ENCODE data around the gene VTI1A. TPM values are rescaled to one million over a fixed set of nuclear protein-coding genes. Genes with fewer than 3 reads are reported as not detected.

The VTI1A gene
- total and polyA plus RNA-seq, 2 of the 8 experiments (the other 6 are each of a cell fraction or from before 2014, with no cell fraction given), result 6.0 to 20.0 TPM

DNA sequence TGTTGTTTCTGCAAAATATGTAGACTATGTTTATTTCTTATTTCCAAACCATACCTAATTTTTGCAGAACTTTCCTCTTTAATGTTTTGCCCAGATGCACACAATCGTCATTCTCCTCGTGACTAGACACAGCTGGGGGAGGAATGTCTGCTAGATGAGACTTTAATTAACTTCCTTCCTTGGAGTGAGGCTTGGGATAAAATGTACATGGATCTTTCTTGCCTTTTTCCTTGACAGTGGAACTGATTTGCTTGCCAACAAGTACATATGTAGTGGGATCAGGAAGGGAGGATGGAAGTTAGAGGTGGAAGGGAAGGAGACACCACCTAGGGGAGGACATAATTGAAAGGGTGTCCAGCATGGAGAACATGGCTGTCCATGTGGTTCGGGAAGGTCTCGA, 172.5 kb downstream of the VTI1A start:
- WGBS, 2 experiments (ENCODE audit: extremely low coverage in 1 of 2, insufficient coverage in 1 of 2, insufficient read length in 1 of 2, insufficient replicate concordance in 2 of 2, low coverage in 1 of 2, low lambda C conversion rate in 2 of 2, missing lambda C conversion rate in 1 of 2), result 94% methylated on average over 4 of the region's 4 CpGs; no CpG with 5 or more reads in 1 of the 2 experiments
- Histone ChIP-seq H3K79me1 (ENCODE audit: low read depth, low read length) (no peaks in the 10 kb centered on the region), H2BK20ac (ENCODE audit: low read length) (no peak overlapping the region), H3K18ac (ENCODE audit: extremely low read depth, low read length) (no peak overlapping the region), H2BK15ac (ENCODE audit: low read length) (no peak overlapping the region), H3K27me3 (replicated peaks in 1 of 4; ENCODE audit: control insufficient read depth in 3 of 4, extremely low read depth in 1 of 4, insufficient read depth in 3 of 4, low read length in 3 of 4) (no peaks in the 10 kb centered on the region), H2AFZ (ENCODE audit: low read length) (no peak overlapping the region), H3K23ac (ENCODE audit: insufficient read length) (no peak overlapping the region), H4K91ac (replicated peaks; ENCODE audit: insufficient read length, low read length) (no peak overlapping the region), H3K79me2 (ENCODE audit: control insufficient read depth in 1 of 2, insufficient read depth in 2 of 2, low read length in 2 of 2) (no peaks in the 10 kb centered on the region), H3K4me3 (ENCODE audit: extremely low read depth in 1 of 4, insufficient read depth in 2 of 4, low read depth in 3 of 4, low read length in 4 of 4) (no peak overlapping the region), H3K4me2 (ENCODE audit: insufficient read depth in 1 of 2, low read depth in 2 of 2, low read length in 2 of 2) (no peak overlapping the region), H3K27ac (ENCODE audit: low read depth, low read length) (no peak overlapping the region), H2BK120ac (replicated peaks; ENCODE audit: low read depth, low read length) (no peak overlapping the region), H2BK12ac (ENCODE audit: low read depth, low read length) (no peak overlapping the region), H3K14ac (ENCODE audit: insufficient read length) (no peak overlapping the region), H3K9me3 (ENCODE audit: insufficient read depth in 2 of 2, low read depth in 1 of 2, low read length in 1 of 2) (peaks cover 0 to 13% of the 10 kb centered on the region in 2 experiments; a peak in 2 of 4 replicates), H3K4ac (replicated peaks; ENCODE audit: insufficient read length, low read depth, low read length) (no peak overlapping the region), H3K4me1 (replicated peaks in 1 of 4; ENCODE audit: control insufficient read depth in 3 of 4, insufficient read depth in 4 of 4, low read length in 3 of 4) (peaks cover 0 to 4% (median 0%) of the 10 kb centered on the region in 4 experiments; a peak in 2 of 7 replicates), H3K9ac (replicated peaks in 1 of 4; ENCODE audit: extremely low read depth in 1 of 4, low read depth in 3 of 4, low read length in 3 of 4) (no peak overlapping the region), H4K20me1 (replicated peaks in 1 of 2; ENCODE audit: control insufficient read depth in 1 of 2, insufficient read depth in 2 of 2, low read length in 2 of 2) (no peaks in the 10 kb centered on the region), H2AK5ac (ENCODE audit: low read depth, low read length) (no peak overlapping the region), H3K36me3 (ENCODE audit: control insufficient read depth in 2 of 4, insufficient read depth in 4 of 4, low read length in 3 of 4) (no peaks in the 10 kb centered on the region), H4K8ac (ENCODE audit: extremely low read depth, insufficient read depth, low read length) (no peak overlapping the region), H3K23me2 (ENCODE audit: low read depth, low read length) (no peaks in the 10 kb centered on the region), H2BK5ac (ENCODE audit: low read depth, low read length) (no peak overlapping the region), H3K56ac (replicated peaks; ENCODE audit: insufficient read length, low read depth, low read length) (no peak overlapping the region), H4K5ac (ENCODE audit: insufficient read length, low read depth, low read length) (no peak overlapping the region)
- no peak for DNase-seq (ENCODE audit: low read depth in 1 of 2, low spot score in 2 of 2)
- FAIRE-seq, result no peak
- POLR2A ChIA-PET (ENCODE audit: partially characterized antibody), result no interaction called here
- CTCF ChIA-PET (ENCODE audit: partially characterized antibody), result interaction anchor here (0.9 to 1.3 kb wide), 2 partner anchors 9 to 16 kb away, joined by 3 to 4 read pairs; no protein-coding TSS in a partner anchor
- TF ChIP-seq, protein P1, sequence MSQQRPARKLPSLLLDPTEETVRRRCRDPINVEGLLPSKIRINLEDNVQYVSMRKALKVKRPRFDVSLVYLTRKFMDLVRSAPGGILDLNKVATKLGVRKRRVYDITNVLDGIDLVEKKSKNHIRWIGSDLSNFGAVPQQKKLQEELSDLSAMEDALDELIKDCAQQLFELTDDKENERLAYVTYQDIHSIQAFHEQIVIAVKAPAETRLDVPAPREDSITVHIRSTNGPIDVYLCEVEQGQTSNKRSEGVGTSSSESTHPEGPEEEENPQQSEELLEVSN (IDR thresholded peaks at IDR 0.05), result no peak
- TF ChIP-seq RAD21 (IDR thresholded peaks at IDR 0.05 in 1 of 2, conservative IDR thresholded peaks at IDR 0.05 in 1 of 2; ENCODE audit: low read depth in 2 of 2, low read length in 2 of 2) (no peak), SAP30 (IDR thresholded peaks at IDR 0.05; ENCODE audit: insufficient read depth, insufficient replicate concordance, low read length) (no peak), SP4 (IDR thresholded peaks at IDR 0.05; ENCODE audit: low read length) (no peak), TBP (IDR thresholded peaks at IDR 0.05; ENCODE audit: low read depth, low read length) (no peak), TEAD4 (IDR thresholded peaks at IDR 0.05; ENCODE audit: low read depth, low read length) (no peak), HDAC2 (IDR thresholded peaks at IDR 0.05; ENCODE audit: borderline replicate concordance in 1 of 2, low read depth in 2 of 2, low read length in 2 of 2) (no peak), KDM5A (IDR thresholded peaks at IDR 0.05; ENCODE audit: low read length) (no peak), HDAC6 (IDR thresholded peaks at IDR 0.05; ENCODE audit: low read depth, low read length) (no peak), TAF1 (IDR thresholded peaks at IDR 0.05; ENCODE audit: low read depth, low read length) (no peak), POU5F1 (IDR thresholded peaks at IDR 0.05; ENCODE audit: low read depth, low read length) (no peak), SP1 (IDR thresholded peaks at IDR 0.05; ENCODE audit: low read depth, low read length) (no peak), SP2 (IDR thresholded peaks at IDR 0.05; ENCODE audit: low read length) (no peak), EZH2 (IDR thresholded peaks at IDR 0.05; ENCODE audit: low read depth, low read length, severe bottlenecking) (no peak)
